Measurements from ENCODE around the gene ZBTB1. TPM values are rescaled to one million over a fixed set of nuclear protein-coding genes. Genes with fewer than 3 reads are reported as not detected.

ZBTB1 gene
- total RNA-seq, 1 donor from 2014 or later, result 16.5 TPM

- peak; percentile 28 for ATAC-seq
Measured at GRCh38 chr14:64572386-64573104, 68.0 kb downstream of the ZBTB1 start.

- no peak for ATAC-seq
Measured at GRCh38 chr14:64573109-64573508, 68.5 kb downstream of the ZBTB1 start.

Other genes starting within 250 kb of the ZBTB1 start
- 0.48 TPM for gene ESR2, start 210.4 kb upstream of the ZBTB1 start, total RNA-seq
- gene MTHFD1, start 116.4 kb upstream of the ZBTB1 start, total RNA-seq, result 76.0 TPM
- 0.16 TPM for gene AKAP5, start 39.3 kb upstream of the ZBTB1 start, total RNA-seq
- 5.9 TPM for gene ZBTB25, start 932 bp upstream of the ZBTB1 start, total RNA-seq
- gene HSPA2, start 36.0 kb downstream of the ZBTB1 start, total RNA-seq, result 14.0 TPM
- gene PPP1R36, start 45.2 kb downstream of the ZBTB1 start, total RNA-seq, result 0.20 TPM
- 62.9 TPM for gene PLEKHG3, start 199.7 kb downstream of the ZBTB1 start, total RNA-seq

Measured in esophagus mucosa (tissue), 1 donor.